Measurements from ENCODE around the gene GRIN3A.
A peak's percentile ranks its signal among the peaks of the same experiment; 100 is the strongest.
"Not testable (repeated sequence)": the region's sequence is repeated elsewhere in the genome, so short reads cannot be mapped to it uniquely, and the experiment has no call there.

The GRIN3A gene

GRCh38 chr9:101571114-101571513, 167.3 kb downstream of the GRIN3A start:
- no peak for DNase-seq

- DNase-seq: no peak
Measured at GRCh38 chr9:101569741-101570501, 168.5 kb downstream of the GRIN3A start.

GRCh38 chr9:101567725-101568350, 170.6 kb downstream of the GRIN3A start:
- no peak for DNase-seq

DNA sequence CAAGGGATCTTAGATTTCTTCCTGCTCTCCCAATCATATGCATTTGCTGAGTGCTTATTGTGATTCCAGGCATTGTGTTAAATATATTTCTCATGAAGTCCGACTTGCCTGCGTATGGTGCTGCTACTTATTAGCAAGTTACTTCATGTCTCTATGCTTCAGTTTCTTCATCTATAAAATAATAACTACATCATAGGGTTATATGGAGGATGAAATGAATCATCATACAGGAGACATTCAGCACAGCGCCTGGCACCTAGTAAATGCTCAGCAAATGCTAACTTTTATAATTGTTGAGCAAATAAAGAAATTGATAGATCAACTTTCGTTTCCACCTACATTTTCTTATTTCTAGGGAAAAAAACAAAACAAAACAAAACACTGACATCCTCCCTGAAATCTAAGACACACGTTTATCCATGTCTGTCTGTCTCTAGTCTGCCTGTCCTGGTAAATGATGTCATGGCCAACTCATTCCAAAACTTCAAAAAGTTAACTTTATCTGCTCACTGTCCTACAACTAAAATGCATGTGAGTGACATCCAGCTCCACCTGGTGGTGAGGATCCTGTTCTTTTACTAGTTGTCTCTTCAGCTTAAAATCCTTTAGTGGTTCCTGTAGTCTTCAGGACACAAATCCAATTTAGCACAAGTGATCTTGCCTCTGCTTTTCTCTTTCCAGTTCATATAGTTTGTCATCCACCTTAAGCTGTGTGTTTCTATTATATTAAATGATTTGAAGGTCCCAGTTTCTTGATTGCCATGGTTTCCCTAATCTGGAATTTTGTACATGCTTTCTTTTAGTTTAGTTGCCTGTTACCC, 171.3 kb downstream of the GRIN3A start:
- DNase-seq: no peak

GRCh38 chr9:101564252-101564651, 174.2 kb downstream of the GRIN3A start:
- DNase-seq: no peak

GRCh38 chr9:101562966-101563365, 175.5 kb downstream of the GRIN3A start:
- DNase-seq: no peak

DNA sequence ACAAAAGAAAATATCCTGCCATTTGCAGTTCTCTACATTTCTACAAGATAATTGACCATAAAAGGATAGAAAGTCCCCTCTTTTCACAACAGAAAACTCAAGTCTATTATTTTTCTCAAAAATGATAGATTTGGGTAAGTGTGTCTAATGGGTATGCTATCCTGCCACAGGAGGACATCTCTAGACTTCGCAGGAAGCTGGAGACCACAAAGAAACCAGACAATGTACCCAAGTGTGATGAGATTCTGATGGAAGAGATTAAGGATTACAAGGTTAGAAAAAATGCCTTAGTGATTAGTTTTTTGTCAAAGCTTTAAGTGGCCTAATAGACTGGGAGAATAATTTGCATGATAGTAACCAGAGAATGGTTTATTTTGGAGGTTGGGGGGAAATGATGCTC, 176.7 kb downstream of the GRIN3A start:
- no peak for DNase-seq

DNA sequence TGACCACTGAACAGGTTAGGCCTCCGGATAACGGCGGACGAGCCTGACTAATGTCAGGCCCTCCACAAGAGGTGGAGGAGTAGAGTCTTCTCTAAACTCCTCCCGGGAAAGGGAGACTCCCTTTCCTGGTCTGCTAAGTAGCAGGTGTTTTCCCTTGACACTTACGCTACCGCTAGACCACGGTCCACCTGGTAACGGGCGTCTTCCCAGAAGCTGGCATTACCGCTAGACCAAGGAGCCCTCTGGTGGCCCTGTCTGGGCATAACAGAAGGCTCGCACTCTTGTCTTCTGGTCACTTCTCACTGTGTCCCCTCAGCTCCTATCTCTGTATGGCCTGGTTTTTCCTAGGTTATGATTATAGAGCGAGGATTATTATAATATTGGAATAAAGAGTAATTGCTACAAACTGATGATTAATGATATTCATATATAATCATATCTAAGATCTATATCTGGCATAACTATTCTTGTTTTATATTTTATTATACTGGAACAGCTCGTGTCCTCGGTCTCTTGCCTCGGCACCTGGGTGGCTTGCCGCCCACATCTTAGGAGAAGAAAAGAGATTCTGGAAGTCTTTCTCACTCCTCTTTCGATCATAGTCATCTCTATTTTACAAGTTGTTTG, 188.9 kb downstream of the GRIN3A start:
- DNase-seq: not testable (repeated sequence)

DNA sequence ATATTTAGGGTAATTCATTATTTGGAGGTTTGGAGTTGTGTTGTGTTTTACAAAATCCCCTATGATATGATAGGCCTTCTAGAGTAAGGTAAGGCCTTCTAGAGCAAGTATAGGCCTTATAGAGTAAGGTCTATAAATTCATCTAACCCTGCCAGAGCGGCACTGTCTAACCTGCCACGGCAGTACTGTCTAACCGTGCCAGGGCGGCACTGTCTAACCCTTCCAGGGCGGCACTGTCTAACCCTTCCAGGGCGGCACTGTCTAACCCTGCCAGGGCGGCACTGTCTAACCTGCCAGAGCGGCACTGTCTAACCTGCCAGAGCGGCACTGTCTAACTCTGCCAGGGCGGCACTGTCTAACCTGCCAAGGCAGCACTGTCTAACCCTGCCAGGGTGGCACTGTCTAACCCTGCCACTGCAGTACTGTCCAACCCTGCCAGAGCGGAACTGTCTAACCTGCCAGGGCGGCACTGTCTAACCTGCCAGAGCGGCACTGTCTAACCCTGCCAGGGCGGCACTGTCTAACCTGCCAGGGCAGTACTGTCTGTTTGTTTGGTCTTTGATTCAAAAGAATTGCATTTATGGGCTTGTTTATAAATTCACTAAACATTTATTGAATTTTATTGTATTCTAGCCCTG, 195.2 kb downstream of the GRIN3A start:
- no peak for DNase-seq

DNA sequence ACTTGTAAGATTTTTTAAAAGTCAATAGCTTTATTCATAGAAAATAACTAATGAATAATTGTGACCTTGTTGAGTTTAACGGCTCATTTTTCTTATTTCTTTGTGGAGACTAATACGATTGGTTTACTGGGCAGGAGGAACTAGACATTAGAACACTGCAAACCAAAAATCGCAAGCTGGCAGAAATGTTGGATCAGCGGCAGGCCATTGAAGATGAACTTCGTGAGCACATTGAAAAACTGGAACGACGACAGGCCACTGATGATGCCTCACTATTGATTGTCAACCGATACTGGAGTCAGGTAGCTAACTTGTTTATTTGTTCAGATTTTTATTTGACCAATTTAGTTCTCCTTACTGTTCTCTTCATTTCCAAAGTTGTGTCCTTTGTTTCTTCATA, 198.4 kb downstream of the GRIN3A start:
- no peak for DNase-seq

DNA sequence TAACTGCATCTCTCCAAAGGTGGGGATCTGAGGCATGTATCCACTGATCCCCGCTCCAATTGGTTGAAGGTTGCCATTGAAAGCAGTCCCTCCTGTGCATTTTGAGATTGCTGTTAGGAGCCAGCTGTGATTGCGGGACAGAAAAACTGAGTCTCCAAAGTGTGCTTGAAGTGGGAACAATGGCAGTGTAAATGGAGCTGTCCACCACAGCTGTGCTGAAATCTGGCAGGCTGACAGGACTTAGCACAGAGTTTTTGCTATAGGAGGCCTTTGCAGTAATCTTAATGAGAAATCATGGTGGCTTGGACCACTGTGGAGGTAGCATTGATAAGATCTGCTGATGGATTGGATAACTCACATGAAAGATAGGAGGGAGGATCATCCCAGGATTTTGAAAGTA, 201.5 kb downstream of the GRIN3A start:
- no peak for DNase-seq

- no peak for DNase-seq
Measured at GRCh38 chr9:101536351-101536750, 202.1 kb downstream of the GRIN3A start.

- peak; percentile 94 for DNase-seq
Measured at GRCh38 chr9:101533334-101534204, 204.9 kb downstream of the GRIN3A start, which contains the start of gene RNF20. RNF20 (plus strand) TSS chr9:101533853; CDS start chr9:101535424, 1,571 bp downstream.

GRCh38 chr9:101530076-101530711, 208.3 kb downstream of the GRIN3A start:
- no peak for DNase-seq

DNA sequence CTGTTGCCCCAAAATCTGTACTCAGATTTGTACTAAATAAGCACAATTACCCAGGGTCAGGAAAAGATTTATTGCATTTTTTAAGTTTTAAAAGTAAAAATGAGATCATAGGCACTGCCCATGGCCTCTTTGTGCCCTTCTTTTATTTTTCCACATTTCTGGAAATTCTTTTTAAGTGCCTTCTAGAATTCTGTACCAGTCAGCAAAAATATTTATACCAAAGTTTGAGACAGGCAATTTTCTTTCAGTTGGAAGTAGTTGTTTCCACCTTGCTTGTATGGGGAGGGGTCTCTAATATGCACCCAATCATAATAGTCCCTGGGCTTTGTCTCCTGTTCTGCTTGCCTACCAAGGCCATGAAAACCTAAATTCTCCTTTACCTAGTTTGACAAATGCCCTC, 210.4 kb downstream of the GRIN3A start:
- DNase-seq: no peak

DNA sequence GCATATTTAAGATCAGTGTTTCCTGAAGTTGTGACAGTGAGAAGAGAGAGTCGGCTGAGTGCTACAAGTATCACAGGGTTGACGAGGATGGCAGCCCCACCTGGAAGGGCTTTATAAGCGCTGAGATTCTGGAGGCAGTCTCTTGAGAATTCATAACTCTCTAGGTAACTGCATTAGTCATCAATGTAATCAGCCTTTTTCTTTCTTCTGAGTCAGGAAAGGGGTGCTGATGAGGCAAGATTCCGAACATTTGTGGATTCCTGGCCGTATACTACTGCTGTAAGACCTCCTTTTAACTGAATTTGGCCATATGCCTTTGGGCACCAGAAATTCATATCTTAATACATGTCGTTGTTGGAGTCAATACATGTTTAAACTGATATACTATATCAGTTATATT, 211.4 kb downstream of the GRIN3A start:
- no peak for DNase-seq

- DNase-seq: no peak
Measured at GRCh38 chr9:101524371-101524770, 214.1 kb downstream of the GRIN3A start.

Measured in GF-D8 (cell line).